ENCODE results near the gene RAD51B.
A peak's percentile ranks its signal among the peaks of the same experiment; 100 is the strongest.
"Not testable (repeated sequence)": the region's sequence is repeated elsewhere in the genome, so short reads cannot be mapped to it uniquely, and the experiment has no call there.

The RAD51B gene

DNA sequence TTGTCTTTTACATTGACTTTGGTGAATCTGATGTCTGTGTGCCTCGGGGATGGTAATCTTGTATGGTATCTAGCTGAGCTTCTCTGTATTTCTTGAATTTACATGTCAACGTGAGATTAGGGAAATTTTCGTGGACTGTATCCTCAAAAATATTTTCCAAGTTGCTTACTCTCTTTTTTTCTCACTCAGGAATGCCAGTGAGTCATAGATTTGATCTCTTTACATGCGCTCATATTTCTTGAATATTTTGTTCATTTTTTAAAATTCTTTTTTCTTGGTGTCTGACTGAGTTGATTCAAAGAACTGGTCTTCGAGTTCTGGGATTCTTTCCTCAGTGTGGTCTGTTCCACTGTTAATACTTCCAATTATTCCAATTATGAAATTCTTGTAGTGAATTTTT, 207.7 kb downstream of the RAD51B start:
- DNase-seq (ENCODE audit: low read depth), result peak; percentile 62

DNA sequence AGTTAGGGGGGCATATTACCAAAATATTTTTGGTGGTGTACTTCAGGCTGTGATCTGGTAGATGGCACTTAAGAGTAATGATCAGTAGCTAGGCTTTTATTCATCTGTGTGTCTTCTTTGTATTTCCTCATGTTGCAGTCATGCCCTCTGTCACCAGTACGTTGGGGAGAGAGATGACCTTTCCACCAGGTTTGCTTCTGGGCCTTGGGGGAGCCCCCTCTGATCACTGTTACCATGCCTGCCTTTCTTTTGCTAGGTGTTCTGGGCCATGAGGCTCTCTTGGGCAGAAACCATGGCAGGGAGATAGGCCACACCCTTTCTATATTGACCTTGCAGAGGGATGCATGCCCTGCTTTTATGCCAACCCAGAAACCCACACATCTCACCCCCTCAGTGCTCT, 208.5 kb downstream of the RAD51B start:
- DNase-seq (ENCODE audit: low read depth), result no peak

GRCh38 chr14:68031011-68031410, 211.4 kb downstream of the RAD51B start:
- not testable (repeated sequence) for DNase-seq (ENCODE audit: low read depth)

DNA sequence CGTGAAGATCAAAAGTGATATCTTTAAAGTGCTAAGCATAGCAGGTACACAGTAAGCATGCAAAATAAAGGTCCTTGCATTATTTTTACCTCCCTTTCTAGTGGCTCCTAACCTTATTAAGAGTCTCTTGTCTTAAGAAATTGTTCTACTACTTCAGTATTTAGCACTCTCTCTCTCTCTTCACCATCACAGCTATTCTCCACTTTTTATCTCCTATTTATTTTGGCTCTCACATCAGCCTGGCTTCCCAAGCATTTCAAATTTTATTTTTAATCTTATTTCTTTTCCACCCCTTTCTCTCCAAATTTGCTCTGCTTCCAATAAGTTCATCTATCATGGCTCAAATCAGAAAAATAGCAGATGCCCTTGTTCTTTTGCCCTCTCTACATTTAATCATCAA, 212.6 kb downstream of the RAD51B start:
- DNase-seq (ENCODE audit: low read depth), result no peak

DNA sequence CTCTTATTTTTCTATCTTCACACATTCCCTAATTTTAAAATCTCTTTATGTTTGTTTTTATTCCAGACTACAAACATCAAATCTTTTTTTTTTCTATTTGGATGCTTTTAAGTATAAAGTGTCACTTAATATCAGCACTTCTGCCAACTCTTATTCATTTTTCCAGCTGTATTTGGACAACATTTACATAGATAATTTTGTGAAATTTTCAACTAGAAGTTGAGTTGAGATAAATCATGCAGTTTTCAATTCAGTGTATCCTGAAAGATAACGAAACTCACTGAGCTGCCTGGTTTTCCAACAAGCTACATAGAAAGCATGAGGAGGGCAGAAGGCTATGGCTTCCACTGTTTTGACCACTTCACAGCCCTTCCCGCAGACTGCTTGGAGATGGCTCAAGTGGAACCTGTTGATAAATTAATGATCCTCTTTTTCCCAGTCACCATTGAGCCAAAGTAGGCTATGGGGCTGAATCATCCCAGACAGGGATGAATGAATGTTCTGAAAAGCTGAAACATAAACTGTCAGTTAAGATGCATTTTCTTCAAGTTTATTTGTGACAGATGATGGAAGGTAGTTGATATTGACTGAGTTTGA, 213.9 kb downstream of the RAD51B start:
- no peak for DNase-seq (ENCODE audit: low read depth)

DNA sequence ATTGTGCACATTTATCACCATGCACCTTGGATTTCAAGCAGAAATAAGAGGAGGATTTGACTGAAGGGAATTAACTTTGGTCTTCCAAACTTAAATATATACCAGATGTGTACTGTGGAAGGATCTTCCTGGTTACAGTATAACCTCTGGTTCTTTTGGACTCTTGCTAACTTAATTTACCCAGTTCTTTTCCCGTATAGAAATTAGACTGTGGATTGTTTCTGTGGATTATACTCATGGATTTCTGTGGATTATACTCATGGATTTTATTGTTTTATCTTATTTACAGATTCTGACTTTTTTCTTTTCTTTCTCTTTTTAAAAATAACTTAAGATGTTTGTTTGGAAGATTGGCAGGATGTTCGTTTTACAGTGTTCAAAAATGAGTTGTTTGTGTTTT, 215.3 kb downstream of the RAD51B start:
- DNase-seq (ENCODE audit: low read depth), result no peak

DNA sequence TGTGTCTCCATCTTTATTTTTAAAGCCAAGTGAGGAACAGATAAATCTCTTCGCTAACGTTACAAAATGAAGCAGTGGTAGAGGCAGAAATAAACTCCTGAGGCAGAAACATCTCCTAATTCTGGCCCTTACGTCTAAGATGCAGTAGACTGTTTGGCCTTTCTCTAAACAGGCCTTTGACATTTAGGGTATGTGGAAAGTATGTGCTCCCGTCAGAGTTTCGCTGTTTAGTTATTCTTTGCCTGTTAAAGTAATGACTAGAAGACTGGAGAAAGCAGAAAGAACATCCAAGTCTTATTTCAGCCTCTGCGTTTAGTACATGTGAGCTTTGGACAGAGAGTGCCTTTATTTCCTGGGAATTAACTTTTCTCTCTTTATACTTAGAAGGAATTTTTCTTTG, 216.6 kb downstream of the RAD51B start:
- DNase-seq (ENCODE audit: low read depth), result no peak

DNA sequence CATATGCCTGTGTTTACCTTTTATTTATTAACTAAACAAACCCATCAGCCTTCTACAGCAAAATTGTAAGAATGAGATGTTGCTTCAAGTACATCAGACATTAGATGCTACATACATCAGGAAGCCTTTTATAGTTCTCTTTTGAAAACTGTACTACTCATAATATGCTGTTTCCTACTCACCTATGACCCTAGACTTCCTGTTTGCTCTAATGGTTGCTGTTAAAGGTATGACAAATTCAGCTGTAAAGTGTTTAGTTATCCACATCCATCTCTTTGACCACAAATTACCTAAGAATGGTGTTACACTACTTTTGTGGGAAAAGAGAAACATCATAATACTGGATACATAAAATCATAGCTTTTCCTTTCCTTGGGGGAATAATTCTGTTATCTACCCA, 220.0 kb downstream of the RAD51B start:
- DNase-seq (ENCODE audit: low read depth), result peak; percentile 54

DNA sequence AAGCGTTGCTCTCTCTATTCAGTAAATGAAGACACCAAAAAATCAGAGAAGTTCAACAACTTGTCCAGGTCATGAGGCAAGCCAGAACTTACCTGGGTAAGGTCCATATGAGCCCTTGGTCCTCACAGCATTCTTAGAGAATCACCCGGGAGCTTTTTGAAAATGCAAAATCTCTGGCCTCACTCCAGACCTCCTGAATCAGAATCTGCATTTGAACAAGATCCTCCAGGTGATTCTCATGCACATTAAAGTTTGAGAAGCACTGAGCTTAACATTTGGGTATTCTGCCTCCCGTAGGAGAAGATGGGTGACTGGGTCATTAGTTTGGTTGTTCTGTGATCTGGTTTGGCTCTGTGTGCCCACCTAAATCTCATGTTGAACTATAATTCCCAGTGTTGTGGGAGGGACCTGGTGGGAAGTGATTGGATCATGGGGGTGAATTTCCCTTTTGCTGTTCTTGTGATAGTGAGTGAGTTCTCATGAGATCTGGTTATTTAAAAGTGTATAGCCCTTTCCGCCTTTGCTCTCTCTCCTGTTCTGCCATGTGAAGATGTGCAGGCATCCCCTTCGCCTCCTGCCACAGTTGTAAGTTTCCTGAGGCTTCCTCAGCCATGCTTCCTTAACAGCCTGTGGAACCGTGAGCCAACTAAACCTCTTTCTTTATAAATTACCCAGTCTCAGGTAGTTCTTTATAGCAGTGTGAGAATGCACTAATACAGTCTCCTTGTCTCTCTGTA, 221.2 kb downstream of the RAD51B start:
- DNase-seq (ENCODE audit: low read depth), result no peak

DNA sequence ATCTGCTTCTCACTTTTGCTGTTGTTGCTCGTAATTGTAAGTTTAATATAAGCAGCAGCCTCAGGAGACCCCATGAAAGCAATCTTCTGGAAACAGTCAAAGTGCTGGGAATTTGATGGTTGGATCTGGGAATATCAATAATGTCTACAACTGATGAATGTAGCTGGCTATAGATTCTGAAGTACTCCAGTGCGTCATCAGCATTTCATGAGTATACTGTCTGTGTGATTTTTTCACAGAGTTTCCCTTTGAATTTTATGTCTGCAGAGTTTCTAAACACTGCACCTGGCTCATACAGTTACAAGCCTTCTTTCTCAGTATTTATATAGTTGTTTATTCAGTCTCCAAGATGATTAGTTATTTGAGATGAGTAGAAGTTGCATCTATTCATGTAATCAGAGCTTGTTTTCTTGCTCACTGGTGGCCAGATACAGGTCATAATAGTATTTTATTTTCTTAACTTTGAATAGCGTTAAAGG, 222.3 kb downstream of the RAD51B start:
- no peak for DNase-seq (ENCODE audit: low read depth)

DNA sequence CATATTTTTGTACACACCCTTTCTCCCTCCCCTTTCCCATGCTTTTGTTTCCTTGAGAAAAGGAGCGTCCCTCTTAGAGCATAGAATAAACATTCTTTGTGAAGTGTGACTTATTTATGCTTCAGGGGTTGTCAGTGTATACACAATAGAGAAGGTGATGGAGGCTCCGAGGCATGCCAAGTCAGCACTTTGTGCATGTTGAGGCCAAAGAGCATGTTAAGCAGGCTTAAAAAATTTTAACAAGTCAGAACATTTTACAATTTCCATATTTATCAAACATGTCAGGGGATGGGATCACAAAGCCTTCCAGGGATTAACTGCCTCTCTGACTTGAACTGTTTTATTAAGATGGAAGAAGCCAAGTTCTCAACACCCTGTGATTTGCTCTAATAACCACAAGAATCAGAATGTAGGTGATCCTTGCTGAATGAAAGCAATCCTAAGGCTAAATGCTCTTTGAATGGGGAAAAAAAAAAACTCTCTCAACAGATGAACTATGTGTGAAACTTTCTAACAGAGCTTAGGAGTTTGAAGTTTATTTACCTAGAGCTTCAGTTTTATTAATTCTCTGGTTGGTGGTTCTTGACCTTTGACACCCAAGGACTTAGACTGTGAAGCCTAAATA, 223.1 kb downstream of the RAD51B start:
- DNase-seq (ENCODE audit: low read depth), result no peak

GRCh38 chr14:68043752-68044151, 224.2 kb downstream of the RAD51B start:
- no peak for DNase-seq (ENCODE audit: low read depth)

GRCh38 chr14:68047906-68048305, 228.3 kb downstream of the RAD51B start:
- peak; percentile 85 for DNase-seq (ENCODE audit: low read depth)

GRCh38 chr14:68048815-68049214, 229.2 kb downstream of the RAD51B start:
- DNase-seq (ENCODE audit: low read depth), result not testable (repeated sequence)

- DNase-seq (ENCODE audit: low read depth), result no peak
Observed at GRCh38 chr14:68050177-68050576, 230.6 kb downstream of the RAD51B start.

- DNase-seq (ENCODE audit: low read depth), result no peak
Observed at GRCh38 chr14:68051146-68051545, 231.6 kb downstream of the RAD51B start.

- no peak for DNase-seq (ENCODE audit: low read depth)
Observed at GRCh38 chr14:68060198-68060597, 240.6 kb downstream of the RAD51B start.

GRCh38 chr14:68062651-68063050, 243.1 kb downstream of the RAD51B start:
- DNase-seq (ENCODE audit: low read depth), result no peak

- no peak for DNase-seq (ENCODE audit: low read depth)
Observed at GRCh38 chr14:68065322-68065721, 245.7 kb downstream of the RAD51B start.

DNA sequence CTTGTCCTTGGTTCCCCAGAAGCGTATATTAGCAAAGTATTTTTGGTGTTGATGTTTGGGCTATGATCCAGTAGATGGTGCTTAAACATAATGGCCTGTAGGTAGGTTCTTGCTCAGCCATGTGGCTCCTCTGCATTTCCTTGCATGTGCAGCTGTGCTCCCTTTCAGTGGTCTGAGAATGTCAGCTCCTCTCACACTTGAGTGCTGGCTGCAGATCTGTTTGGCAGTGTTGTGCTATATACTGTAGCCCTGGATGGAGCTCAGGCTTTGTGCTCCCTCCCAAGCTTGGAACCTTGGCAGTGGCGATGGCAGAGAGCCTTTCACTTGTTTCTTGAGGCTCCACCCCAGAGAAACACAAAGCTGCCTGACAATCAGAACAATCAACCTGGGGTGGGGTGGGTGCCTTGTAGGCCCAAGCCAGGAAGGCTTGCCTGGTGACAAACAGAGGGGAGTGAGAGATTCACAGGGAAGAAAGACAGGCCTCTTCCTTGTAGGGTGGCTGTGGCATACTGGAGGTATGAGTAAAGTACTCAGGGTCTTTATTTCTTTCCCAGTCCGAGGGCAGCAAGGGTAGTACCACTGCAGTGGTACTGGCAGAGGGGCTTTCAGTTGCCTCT, 255.3 kb downstream of the RAD51B start:
- no peak for DNase-seq (ENCODE audit: low read depth)

DNA sequence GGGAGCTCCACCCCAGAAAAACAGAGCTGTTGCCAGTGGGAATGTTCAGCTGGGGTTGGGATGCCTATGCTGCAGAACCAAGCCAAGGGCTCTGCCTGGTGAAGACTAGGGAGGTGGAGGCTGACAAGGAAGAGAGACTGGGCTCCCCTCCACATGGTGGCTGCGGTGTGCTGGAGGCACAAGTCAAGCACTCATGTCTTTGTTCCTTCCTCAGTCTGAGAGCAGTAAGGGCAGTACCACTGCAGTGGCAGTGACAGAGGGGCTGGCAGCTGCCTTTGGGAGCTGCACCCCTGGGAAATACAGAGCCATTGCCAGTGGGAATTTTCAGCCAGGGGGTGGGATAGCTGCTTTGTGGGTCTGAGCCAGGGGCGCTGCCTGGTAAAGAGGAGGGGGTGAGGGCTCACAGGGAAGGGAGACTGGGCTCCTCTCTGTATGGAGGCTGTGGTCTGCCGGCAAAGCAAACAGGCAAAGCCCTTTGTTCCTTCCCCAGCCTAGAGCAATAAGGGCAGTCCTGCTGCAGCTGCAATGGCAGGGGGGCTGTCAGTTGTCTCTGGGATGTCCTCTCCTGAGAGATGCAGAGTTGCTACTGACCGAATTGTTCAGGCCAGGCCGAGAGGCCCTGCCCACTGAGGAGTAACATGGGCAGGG, 255.9 kb downstream of the RAD51B start:
- DNase-seq (ENCODE audit: low read depth), result no peak

DNA sequence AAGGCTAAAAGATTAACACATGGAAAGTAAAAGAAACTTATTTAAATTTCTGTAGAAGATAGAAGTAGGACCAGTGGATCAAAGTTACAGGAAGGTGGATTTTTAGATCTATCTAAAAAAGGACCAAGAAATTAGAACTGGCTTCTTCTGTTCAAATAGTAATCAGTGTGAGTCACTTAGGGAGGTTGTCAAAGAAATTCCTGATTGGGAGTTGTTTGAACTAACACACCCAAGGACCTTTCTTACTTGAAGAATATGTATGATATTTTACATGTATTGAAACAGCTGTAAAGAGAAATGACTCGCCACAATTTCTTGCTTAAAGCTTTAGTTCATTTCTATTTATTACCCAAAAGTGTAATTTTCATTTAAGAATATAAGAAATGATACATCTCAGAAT, 256.9 kb downstream of the RAD51B start:
- peak; percentile 50 for DNase-seq (ENCODE audit: low read depth)
